Lower leg skin (tissue), 4 donors: ENCODE measurements around the gene ABCC8. TPM values are rescaled to one million over a fixed set of nuclear protein-coding genes. Genes with fewer than 3 reads are reported as not detected.

ENCODE experiments used
- DNase-seq, 2 donors: peaks; one replicate each; pipeline ENCODE4 v3.0.0-alpha.2; 2019; ENCODE audit warnings: low spot score in 2 of 2
- H3K4me3 ChIP-seq: fragments of 200-600 bp; sonication (generic); 2 replicates; pipeline ENCODE4 v1.5.1; 2017; ENCODE audit warnings: mild to moderate bottlenecking, low read depth; ENCODE audit not compliant: poor library complexity, severe bottlenecking
- POLR2A ChIP-seq, 2 donors: fragments of 450-650 bp; IDR thresholded peaks; one replicate each; pipeline ENCODE4 v1.6.1; 2016 to 2017; ENCODE audit warnings: antibody characterized with exemption in 2 of 2, mild to moderate bottlenecking in 1 of 2, moderate library complexity in 1 of 2
- WGBS, 2 donors: methylation state at CpG; one replicate each; pipeline ENCODE4 v1.1.5; 2018; 5-methylcytosine and 5-hydroxymethylcytosine counted together
- intact Hi-C: fragments of 100-400 bp; cut with DNase I; formaldehyde crosslinking; loops from one replicate; pipeline ENCODE4 v1.15.0; 2023; ENCODE audit warnings: low total_unique reads
- total RNA-seq, 4 donors: library from RNA; depleted of rRNA; stranded (reverse); fragments of >200 nt; gene quantifications; one replicate each; pipeline ENCODE4 v1.1.0, GENCODE V29; 2016
- TF ChIP-seq, protein P1 (sequence below), 3 donors: fragments of 450-650 bp; IDR thresholded peaks; one replicate each; pipeline ENCODE4 v1.5.1; 2016; ENCODE audit warnings: antibody characterized with exemption in 3 of 3, mild to moderate bottlenecking in 3 of 3, moderate library complexity in 2 of 3

The ABCC8 gene
- total RNA-seq, 4 donors from 2014 or later: 0.11 to 0.34 (median 0.26) TPM; not detected in 1

- intact Hi-C loops: no loop called here
- DNase-seq: no peak
- H3K4me3 ChIP-seq: no peak overlapping the region
- TF ChIP-seq, protein P1, sequence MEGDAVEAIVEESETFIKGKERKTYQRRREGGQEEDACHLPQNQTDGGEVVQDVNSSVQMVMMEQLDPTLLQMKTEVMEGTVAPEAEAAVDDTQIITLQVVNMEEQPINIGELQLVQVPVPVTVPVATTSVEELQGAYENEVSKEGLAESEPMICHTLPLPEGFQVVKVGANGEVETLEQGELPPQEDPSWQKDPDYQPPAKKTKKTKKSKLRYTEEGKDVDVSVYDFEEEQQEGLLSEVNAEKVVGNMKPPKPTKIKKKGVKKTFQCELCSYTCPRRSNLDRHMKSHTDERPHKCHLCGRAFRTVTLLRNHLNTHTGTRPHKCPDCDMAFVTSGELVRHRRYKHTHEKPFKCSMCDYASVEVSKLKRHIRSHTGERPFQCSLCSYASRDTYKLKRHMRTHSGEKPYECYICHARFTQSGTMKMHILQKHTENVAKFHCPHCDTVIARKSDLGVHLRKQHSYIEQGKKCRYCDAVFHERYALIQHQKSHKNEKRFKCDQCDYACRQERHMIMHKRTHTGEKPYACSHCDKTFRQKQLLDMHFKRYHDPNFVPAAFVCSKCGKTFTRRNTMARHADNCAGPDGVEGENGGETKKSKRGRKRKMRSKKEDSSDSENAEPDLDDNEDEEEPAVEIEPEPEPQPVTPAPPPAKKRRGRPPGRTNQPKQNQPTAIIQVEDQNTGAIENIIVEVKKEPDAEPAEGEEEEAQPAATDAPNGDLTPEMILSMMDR (IDR thresholded peaks at IDR 0.05): no peak
- no peak for TF ChIP-seq POLR2A (IDR thresholded peaks at IDR 0.05)
- 30 to 36% methylated on average over 14 of the region's 14 CpGs for WGBS, 2 donors
Measured at GRCh38 chr11:17479284-17480214, 2.9 kb upstream of the ABCC8 start.

DNA sequence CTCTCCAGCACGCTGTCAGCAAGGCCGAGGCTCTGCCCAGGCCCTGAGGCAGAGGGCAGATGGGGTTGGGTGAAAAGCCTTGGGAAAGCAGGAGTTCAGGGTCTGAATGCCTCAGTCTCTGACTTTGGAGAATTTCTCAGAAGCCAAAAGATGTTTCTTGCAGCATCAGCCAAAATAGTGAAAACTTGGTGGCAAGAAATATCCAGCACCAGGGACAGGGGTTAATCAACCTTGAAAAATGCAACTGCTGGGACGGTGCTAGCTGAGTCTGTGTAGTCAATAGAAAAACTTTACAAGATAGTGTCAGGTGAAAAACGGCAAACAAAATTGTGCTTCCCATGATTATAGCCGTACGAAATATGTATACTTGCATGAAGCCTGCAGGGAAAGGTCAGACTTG, 1.4 kb upstream of the ABCC8 start:
- WGBS, 2 donors: 50 to 52% methylated on average over 6 of the region's 6 CpGs
- H3K4me3 ChIP-seq: no peak overlapping the region
- TF ChIP-seq, protein P1 (IDR thresholded peaks at IDR 0.05): no peak
- intact Hi-C loops: no loop called here
- no peak for DNase-seq

GRCh38 chr11:17477361-17477760, 716 bp upstream of the ABCC8 start:
- 44 to 45% methylated on average over 6 of the region's 6 CpGs for WGBS, 2 donors
- DNase-seq: no peak
- H3K4me3 ChIP-seq: no peak overlapping the region
- TF ChIP-seq, protein P1 (IDR thresholded peaks at IDR 0.05): no peak
- TF ChIP-seq POLR2A (IDR thresholded peaks at IDR 0.05): no peak
- intact Hi-C loops: no loop called here

DNA sequence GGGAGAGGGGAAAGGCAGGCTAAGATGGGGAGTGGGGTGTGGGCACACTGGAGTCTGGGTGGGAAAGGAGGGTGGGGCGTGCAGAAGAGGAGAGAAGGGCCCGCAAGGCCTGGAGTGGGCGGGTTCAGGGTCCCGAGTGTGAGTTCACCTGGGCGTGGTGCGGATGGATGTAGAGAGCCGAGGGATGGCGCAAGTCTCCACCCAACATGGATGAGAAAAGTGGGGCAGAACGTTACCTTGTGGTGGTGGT, 364 bp upstream of the ABCC8 start:
- TF ChIP-seq, protein P1 (IDR thresholded peaks at IDR 0.05): no peak
- no peak for TF ChIP-seq POLR2A (IDR thresholded peaks at IDR 0.05)
- intact Hi-C loops: no loop called here
- no peak overlapping the region for H3K4me3 ChIP-seq
- WGBS, 2 donors: 13 to 15% methylated on average over 9 of the region's 9 CpGs
- DNase-seq: no peak

DNA sequence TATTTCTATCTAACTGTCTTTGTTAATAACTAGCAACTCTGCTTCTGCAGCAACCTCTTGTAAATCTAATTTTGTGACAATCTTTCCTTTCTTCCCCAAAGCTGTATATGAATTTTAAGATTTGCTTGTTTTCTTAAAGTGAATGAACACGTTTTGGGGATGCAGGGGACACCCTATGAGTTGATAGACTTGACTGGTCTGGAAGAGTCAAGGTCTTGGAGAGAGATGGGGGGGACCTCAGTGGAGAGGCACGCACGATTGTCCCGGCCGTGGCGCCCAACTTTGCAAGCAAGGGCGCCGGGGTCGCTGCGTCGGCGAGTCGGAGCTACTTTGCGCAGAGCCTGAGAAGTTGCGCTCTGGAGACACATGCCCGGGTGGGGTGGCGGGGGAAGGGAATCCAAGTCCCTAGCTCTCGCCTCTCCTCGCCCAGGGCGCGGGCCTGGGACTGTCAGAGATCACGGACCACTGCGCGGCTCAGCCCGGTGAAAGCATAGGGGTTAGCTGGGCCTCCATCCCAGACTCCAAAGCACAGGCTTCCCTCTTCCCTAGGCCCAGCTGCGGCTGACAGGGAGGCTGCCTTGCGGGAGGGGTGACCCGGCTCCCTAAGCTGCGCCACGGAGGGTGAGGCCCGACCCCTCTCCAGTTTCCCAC, 854 bp downstream of the ABCC8 start:
- TF ChIP-seq, protein P1 (IDR thresholded peaks at IDR 0.05): no peak
- no peak for TF ChIP-seq POLR2A (IDR thresholded peaks at IDR 0.05)
- intact Hi-C loops: no loop called here
- WGBS, 2 donors: 10 to 15% methylated on average over 20 to 26 of the region's 31 CpGs
- no peak overlapping the region for H3K4me3 ChIP-seq
- DNase-seq: no peak
